T-helper 2 cell treated with Interferon-gamma antibody and Interleukin-4, amounts not matched to agents 100 ng/mL and 5 ng/mL, for 36 hours (primary cell): Measurements from ENCODE around the gene SEMA4C. TPM values are rescaled to one million over a fixed set of nuclear protein-coding genes. Genes with fewer than 3 reads are reported as not detected.

Source experiments
- intact Hi-C: fragments of 100-400 bp; cut with micrococcal nuclease; formaldehyde crosslinking; loops from one replicate; pipeline ENCODE4 v1.15.1; 2023
- total RNA-seq: library from RNA; stranded (reverse); gene quantifications from 2 replicates; pipeline ENCODE4 v1.2.3, GENCODE V29; 2022

Gene SEMA4C
- total RNA-seq, 1 donor from 2014 or later, result 27.4 TPM

- intact Hi-C loops, result no loop called here
These were observed 13.0 kb upstream of the SEMA4C start for GRCh38 chr2:96882906-96883305.

- intact Hi-C loops, result no loop called here
These were observed 12.3 kb upstream of the SEMA4C start for GRCh38 chr2:96882230-96882629.

GRCh38 chr2:96881349-96882195 lies 11.7 kb upstream of the SEMA4C start:
- intact Hi-C loops, result no loop called here

- intact Hi-C loops, result no loop called here
These were observed 11.0 kb upstream of the SEMA4C start for GRCh38 chr2:96880891-96881273.

GRCh38 chr2:96879545-96880040 lies 9.7 kb upstream of the SEMA4C start:
- intact Hi-C loops, result no loop called here

- intact Hi-C loops, result no loop called here
These were observed 9.1 kb upstream of the SEMA4C start for GRCh38 chr2:96878796-96879544.

GRCh38 chr2:96878171-96878570 lies 8.3 kb upstream of the SEMA4C start:
- intact Hi-C loops, result no loop called here

- intact Hi-C loops, result no loop called here
These were observed 7.8 kb upstream of the SEMA4C start for GRCh38 chr2:96877631-96878092.

GRCh38 chr2:96877042-96877451 lies 7.2 kb upstream of the SEMA4C start:
- intact Hi-C loops, result no loop called here

- intact Hi-C loops, result no loop called here
These were observed 6.6 kb upstream of the SEMA4C start for GRCh38 chr2:96876269-96877041.

GRCh38 chr2:96875498-96876268 lies 5.8 kb upstream of the SEMA4C start:
- intact Hi-C loops, result no loop called here

- intact Hi-C loops, result loop anchor here (5.0 kb wide), 1 partner anchor 38 kb away; no protein-coding TSS in a partner anchor
These were observed 4.4 kb upstream of the SEMA4C start for GRCh38 chr2:96874198-96874831.

- intact Hi-C loops, result loop anchor here (5.0 kb wide), 1 partner anchor 39 kb away; no protein-coding TSS in a partner anchor
These were observed 3.8 kb upstream of the SEMA4C start for GRCh38 chr2:96873651-96874096.

GRCh38 chr2:96872591-96873349 lies 2.9 kb upstream of the SEMA4C start:
- intact Hi-C loops, result loop anchor here (5.0 kb wide), 1 partner anchor 40 kb away; no protein-coding TSS in a partner anchor

GRCh38 chr2:96870626-96871255 lies 861 bp upstream of the SEMA4C start:
- intact Hi-C loops, result loop anchor here (5.0 kb wide), 1 partner anchor 42 kb away; no protein-coding TSS in a partner anchor

GRCh38 chr2:96869281-96869821 lies 529 bp downstream of the SEMA4C start:
- intact Hi-C loops, result loop anchor here (2.0 kb wide), 1 partner anchor 129 kb away; the partner anchor contains the start of gene LMAN2L

- intact Hi-C loops, result loop anchor here (1.0 to 2.0 kb wide), 2 partner anchors 10 to 128 kb away; partner anchors contain the start of genes ANKRD39 and LMAN2L
These were observed 1.2 kb downstream of the SEMA4C start for GRCh38 chr2:96868555-96869280.
